Lower leg skin (tissue), 3 donors: ENCODE measurements around the gene CCNYL1.

Source experiments
- POLR2A ChIP-seq, 2 donors: fragments of 450-650 bp; IDR thresholded peaks; one replicate each; pipeline ENCODE4 v1.6.1; 2016 to 2017; ENCODE audit warnings: antibody characterized with exemption in 2 of 2, mild to moderate bottlenecking in 1 of 2, moderate library complexity in 1 of 2
- TF ChIP-seq, protein P1 (sequence below), 3 donors: fragments of 450-650 bp; IDR thresholded peaks; one replicate each; pipeline ENCODE4 v1.5.1; 2016; ENCODE audit warnings: antibody characterized with exemption in 3 of 3, mild to moderate bottlenecking in 3 of 3, moderate library complexity in 2 of 3

DNA sequence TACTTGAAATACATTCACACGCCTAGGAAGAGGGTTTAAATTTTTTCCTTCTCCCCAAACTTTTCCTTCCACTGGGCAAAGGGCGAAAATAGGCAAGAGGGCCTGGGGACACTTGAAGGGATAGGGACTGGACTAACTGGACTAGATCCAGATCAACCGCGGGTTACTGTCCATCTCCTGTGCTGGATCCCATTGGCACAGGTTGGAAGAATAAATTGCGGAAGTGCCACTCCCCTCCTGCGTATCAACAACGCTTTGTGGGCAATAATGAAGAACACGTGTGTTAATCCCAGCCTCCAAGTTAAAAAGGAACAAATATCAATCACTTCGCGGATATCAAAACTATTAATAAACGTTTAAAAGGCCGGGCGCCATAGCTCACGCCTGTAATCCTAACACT is 60.0 kb downstream of the CCNYL1 start:
- TF ChIP-seq, protein P1, sequence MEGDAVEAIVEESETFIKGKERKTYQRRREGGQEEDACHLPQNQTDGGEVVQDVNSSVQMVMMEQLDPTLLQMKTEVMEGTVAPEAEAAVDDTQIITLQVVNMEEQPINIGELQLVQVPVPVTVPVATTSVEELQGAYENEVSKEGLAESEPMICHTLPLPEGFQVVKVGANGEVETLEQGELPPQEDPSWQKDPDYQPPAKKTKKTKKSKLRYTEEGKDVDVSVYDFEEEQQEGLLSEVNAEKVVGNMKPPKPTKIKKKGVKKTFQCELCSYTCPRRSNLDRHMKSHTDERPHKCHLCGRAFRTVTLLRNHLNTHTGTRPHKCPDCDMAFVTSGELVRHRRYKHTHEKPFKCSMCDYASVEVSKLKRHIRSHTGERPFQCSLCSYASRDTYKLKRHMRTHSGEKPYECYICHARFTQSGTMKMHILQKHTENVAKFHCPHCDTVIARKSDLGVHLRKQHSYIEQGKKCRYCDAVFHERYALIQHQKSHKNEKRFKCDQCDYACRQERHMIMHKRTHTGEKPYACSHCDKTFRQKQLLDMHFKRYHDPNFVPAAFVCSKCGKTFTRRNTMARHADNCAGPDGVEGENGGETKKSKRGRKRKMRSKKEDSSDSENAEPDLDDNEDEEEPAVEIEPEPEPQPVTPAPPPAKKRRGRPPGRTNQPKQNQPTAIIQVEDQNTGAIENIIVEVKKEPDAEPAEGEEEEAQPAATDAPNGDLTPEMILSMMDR (IDR thresholded peaks at IDR 0.05), result no peak
- no peak for TF ChIP-seq POLR2A (IDR thresholded peaks at IDR 0.05)
